Activated CD4-positive, alpha-beta T cell treated with anti-CD3 and anti-CD28 coated beads, Interleukin-2, Interleukin-6, amounts not matched to agents 100 ng/mL and 50 ng/mL, durations not matched to agents 16 hours and 8 hours (primary cell): ENCODE results near the gene EGLN2.
"Not testable (repeated sequence)": the region's sequence is repeated elsewhere in the genome, so short reads cannot be mapped to it uniquely, and the experiment has no call there.

Source experiments
- DNase-seq: peaks from one replicate; pipeline ENCODE4 v3.0.0-alpha.2; 2020

EGLN2 gene

DNA sequence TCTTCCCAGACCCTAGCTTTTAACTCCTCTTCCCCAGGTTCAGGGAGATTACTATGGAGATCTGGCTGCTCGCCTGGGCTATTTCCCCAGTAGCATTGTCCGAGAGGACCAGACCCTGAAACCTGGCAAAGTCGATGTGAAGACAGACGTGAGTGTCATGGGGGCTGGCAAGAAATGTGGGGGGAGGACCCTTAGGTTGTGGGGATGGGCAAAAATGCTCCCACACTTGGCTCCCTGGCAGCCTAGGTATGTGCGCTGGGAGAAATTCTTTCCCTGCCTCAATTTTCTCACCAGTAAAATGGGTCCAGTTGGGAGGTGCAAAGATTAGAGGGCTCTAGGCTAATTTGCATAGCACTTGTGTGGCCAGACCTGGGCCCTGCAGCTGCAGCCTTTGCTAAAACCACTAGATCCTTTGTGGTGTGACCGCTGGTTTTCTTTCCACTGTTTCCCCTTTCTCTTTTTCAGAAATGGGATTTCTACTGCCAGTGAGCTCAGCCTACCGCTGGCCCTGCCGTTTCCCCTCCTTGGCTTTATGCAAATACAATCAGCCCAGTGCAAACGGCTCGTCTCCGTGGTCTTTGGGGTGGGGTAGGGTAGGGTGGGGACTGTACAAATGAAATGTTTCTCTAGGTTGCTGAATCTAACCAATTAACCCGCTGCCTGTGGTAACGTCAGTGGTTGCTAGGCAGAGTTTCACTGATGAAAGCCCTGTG, 21.9 kb upstream of the EGLN2 start:
- DNase-seq = peak; percentile 96

- DNase-seq = no peak
These were observed 21.4 kb upstream of the EGLN2 start for GRCh38 chr19:40777645-40777936.

DNA sequence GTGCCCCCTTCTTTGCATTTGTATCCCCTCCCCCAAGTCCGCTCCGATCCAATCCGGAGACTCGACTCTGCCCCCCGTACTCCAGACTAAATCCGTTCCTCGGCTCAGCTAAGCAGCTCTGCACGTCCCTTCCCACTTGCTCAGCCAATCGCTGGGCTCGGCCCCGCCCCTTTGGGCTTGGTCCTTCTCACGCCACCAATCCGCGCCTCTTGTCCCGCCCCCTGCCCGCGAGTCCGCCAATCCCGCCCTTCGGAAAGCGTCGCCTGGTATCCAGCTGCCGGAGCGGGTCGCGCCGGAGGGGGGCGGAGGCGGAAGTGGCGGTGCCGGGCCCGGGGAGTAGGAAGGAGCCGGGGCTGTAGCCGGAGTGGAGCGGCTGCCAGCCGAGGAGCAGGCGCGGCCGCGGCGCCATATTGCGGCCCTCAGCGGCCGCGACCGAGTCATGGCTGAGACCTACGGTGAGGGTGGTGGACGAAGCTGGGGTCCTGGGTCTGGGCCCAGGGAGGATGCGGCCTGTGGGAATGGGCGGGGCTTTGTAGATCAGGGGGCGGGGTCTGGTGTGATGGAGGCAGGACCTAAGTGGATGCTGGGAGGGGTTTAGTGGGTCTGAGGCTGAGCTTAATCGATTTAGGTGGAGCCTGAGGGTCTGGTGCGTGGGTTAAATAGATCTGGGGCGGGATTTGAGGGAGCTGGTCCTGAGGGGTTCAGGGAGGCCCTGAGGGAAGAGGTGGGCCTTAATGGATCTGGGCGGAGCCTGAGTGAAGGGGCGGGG, 20.9 kb upstream of the EGLN2 start, which contains the start of gene RAB4B:
Gene RAB4B, plus strand, starts transcription at position 311 of the 769 bp plus-strand sequence. Its CDS starts 129 bp downstream, at position 440.
- peak; percentile 100 for DNase-seq

- no peak for DNase-seq
These were observed 20.2 kb upstream of the EGLN2 start for GRCh38 chr19:40778706-40779284.

- no peak for DNase-seq
These were observed 18.4 kb upstream of the EGLN2 start for GRCh38 chr19:40780582-40780981.

GRCh38 chr19:40781140-40781539, 17.9 kb upstream of the EGLN2 start:
- DNase-seq = no peak

- no peak for DNase-seq
These were observed 15.3 kb upstream of the EGLN2 start for GRCh38 chr19:40783711-40784110.

DNA sequence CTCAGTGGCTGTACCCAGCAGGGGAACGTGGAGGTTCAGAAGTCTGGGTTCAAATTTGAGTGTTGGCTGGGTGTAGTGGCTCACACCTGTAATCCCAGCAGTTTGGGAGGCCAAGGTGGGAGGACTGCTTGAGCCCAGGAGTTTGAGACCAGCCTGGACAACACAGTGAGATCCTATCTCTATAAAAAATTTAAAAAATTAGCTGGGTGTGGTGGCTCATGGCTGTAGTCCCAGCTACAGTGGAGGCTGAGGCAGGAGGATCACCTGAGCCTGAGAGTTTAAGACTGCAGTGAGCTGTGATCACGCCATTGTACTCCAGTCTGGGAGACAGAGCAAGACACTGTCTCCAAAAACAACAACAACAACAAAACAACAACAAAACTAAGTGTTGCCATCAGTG, 14.8 kb upstream of the EGLN2 start:
- not testable (repeated sequence) for DNase-seq

DNA sequence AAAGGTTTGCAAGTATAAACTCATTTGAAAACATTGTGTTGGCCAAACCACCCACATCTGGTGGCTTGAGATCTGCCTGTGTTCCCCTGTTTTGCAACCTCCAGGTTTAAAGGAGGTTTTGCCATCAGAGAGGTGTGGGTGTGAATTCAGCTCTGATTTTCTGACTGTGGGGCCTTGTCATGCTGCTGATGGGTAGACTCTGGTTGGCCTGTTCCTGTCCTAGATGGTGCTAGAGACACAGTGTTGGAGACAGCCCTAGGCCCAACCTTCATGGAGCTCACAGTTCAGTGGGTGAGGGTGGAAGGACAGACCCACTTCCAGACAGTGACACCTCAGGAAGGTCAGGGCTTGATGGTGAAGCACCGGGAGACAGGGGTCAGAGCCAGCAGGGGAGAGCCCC, 13.5 kb upstream of the EGLN2 start:
- DNase-seq = no peak

DNA sequence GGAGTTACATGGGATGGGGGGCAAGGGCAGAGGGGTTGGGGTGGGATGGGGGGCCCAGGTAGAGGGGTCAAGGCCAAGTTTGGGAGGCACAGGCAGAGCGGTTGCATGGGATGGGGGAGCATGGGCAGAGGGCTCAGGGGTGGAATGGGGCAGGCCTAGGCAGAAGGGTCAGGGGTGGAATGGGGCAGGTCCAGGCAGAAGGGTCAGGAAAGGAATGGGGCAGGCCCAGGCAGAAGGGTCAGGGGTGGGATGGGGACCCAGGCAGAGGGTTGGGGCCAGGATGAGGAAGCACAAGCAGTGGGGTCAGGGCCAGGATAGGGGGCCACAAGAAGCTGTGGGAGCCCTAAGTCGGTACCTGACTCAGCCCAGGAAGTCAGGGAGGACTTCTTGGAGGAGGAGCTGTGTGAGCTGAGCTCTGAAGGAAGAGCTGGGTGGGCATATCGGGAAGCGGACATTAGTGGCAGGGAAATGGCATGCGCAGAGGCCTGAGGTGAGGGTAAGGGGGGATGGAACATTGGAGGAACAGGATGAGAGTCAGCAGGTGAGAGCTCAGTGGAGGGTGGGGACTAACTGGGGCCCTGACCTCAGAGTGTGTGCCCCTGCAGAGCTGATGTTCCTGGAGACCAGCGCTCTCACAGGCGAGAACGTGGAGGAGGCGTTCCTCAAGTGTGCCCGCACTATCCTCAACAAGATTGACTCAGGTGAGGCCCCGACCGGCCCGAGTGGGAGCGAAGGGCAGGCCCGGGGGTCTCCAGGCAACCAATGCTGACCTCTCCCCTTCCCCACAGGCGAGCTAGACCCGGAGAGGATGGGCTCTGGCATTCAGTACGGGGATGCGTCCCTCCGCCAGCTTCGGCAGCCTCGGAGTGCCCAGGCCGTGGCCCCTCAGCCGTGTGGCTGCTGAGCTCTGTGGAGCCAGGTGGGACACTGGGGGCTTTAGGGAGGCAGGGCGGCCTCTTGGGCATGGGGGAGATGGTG, 12.6 kb upstream of the EGLN2 start:
- no peak for DNase-seq

DNA sequence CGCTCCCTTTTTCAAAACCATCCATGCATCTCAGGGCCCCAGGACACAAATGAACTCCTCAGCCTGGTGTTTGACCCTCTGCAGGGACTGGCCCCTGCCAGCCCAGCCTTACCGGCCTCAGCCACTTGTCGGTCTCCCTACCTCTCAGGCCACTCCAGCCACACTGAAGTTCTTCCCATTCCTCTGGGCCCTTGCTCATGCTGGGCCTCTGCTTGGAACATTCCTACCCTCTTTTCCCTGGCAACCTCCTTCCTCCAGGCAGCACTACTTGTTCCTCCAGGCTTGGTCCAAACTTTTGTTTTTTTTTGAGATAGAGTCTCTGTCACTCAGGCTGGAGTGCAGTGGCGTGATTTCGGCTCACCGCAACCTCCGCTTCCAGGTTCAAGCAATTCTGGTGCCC, 7.6 kb upstream of the EGLN2 start:
- no peak for DNase-seq

DNA sequence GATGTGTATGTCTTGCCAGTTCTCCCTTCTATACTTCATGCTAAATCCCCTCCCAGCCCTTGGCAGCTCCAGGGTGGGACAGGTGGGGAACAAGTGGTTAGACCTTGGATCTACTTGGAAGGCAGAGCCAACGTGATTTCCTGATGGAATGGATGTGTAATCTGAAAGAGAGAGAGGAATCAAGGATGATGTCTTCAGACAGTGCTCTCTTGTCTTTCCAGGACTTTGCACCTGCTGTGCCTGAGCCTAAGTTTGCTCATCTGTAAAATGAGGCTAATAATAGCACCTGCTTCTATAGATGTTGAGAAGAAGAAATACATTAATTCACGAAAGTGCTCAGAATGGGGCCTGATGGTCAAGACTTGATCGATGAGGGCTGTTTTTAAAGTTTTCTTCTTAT, 7.0 kb upstream of the EGLN2 start:
- no peak for DNase-seq

- no peak for DNase-seq
These were observed 1.6 kb upstream of the EGLN2 start for GRCh38 chr19:40797166-40797962.

DNA sequence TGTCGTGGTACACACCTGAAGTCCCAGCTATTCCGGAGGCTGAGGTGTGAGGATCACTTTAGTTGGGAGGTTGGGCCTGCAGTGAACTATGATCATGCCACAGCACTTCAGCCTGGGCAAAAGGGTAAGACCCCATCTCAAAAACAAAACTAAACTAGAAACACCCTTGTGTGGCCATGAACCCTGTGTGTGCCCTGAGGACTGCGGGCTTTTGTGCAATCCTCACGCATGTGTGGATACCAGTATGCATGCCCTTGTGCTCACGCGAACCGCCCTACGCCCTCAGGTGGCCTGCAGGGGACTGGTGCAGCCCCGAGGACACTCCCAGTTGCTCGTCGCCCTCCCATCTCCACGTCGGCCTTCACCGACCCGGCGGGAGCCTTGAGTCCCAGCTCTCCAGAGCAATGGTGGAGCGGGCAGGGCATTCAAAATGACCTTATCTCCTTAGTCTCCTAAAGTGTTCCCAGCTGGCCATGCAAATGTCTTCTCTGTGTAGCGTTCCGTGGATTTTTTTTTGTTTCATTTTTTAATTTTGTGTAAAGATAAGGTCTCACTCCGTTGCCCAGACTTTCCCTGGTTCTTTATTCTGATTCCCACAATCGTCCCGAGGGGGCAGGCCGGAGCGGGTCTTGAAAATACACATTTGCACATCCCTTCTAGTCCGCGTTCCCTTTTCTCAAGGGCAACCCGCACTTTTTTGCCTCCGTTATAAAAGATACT, 868 bp upstream of the EGLN2 start:
- peak; percentile 71 for DNase-seq

- peak; percentile 39 for DNase-seq
These were observed 757 bp downstream of the EGLN2 start for GRCh38 chr19:40799558-40800338.

- no peak for DNase-seq
These were observed 1.5 kb downstream of the EGLN2 start for GRCh38 chr19:40800339-40800996.

- no peak for DNase-seq
These were observed 2.0 kb downstream of the EGLN2 start for GRCh38 chr19:40800997-40801377.

DNA sequence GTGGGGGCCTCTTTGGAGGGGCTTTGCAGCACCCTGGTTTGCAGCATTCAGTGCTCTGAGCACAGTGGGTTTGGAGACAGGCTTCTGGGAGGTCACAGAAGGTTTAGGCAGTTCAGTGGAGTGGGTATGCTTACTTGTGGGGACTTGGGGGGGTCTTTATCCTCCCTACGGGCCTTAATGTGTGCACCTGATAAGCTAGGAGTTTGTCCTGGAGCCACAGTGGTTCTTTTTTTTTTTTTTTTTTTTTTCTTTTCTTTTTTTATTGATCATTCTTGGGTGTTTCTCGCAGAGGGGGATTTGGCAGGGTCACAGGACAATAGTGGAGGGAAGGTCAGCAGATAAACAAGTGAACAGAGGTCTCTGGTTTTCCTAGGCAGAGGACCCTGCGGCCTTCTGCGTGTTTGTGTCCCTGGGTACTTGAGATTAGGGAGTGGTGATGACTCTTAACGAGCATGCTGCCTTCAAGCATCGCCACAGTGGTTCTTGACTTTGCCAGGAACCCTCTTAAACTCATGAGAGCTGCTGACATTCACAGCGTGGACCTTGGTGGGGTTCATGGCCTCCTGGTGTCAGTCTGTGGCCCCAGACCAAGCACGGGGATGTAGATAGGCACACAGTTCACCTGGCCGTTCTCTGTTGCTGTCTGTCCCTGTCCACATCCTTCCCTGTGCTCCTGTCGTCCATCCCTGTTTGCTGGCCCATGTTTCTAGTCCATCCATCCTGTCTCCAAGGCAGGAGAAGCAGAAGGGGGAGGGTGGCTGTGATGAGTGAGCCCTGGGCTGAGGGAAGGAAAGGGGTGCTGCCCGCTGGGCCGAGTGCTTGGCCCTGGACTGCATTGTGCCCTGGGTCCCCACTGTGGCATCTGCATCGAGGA, 2.7 kb downstream of the EGLN2 start:
- no peak for DNase-seq
